ENCODE results near the gene MYOD1. TPM values are rescaled to one million over a fixed set of nuclear protein-coding genes. Genes with fewer than 3 reads are reported as not detected.
A peak's percentile ranks its signal among the peaks of the same experiment; 100 is the strongest.

The MYOD1 gene
- 398 and 510 TPM in 2 replicates for total RNA-seq
- 97.5 TPM for polyA plus RNA-seq (2012)

- DNase-seq (ENCODE audit: low read depth): peak; percentile 98
These were observed at the start of gene MYOD1 for GRCh38 chr11:17719028-17719937. TSS of gene MYOD1 (plus strand) at chr11:17719571. CDS start at chr11:17719783, 212 bp downstream.

GRCh38 chr11:17672469-17672868, 46.9 kb upstream of the MYOD1 start:
- DNase-seq (ENCODE audit: low read depth): peak; percentile 89

- DNase-seq (ENCODE audit: low read depth): peak; percentile 77
These were observed 45.4 kb upstream of the MYOD1 start for GRCh38 chr11:17673951-17674350.

GRCh38 chr11:17682848-17683247, 36.5 kb upstream of the MYOD1 start:
- no peak for DNase-seq (ENCODE audit: low read depth)

GRCh38 chr11:17683377-17684161, 35.8 kb upstream of the MYOD1 start:
- peak; percentile 87 for DNase-seq (ENCODE audit: low read depth)

- DNase-seq (ENCODE audit: low read depth): no peak
These were observed 34.8 kb upstream of the MYOD1 start for GRCh38 chr11:17684550-17684949.

- peak; percentile 92 for DNase-seq (ENCODE audit: low read depth)
These were observed 33.0 kb upstream of the MYOD1 start for GRCh38 chr11:17686231-17686980.

GRCh38 chr11:17687946-17688670, 31.3 kb upstream of the MYOD1 start:
- peak; percentile 99 for DNase-seq (ENCODE audit: low read depth)

GRCh38 chr11:17691550-17691949, 27.8 kb upstream of the MYOD1 start:
- DNase-seq (ENCODE audit: low read depth): peak; percentile 67

- peak; percentile 67 for DNase-seq (ENCODE audit: low read depth)
These were observed 27.4 kb upstream of the MYOD1 start for GRCh38 chr11:17691976-17692375.

GRCh38 chr11:17692931-17693330, 26.4 kb upstream of the MYOD1 start:
- DNase-seq (ENCODE audit: low read depth): peak; percentile 91

GRCh38 chr11:17693531-17693930, 25.8 kb upstream of the MYOD1 start:
- peak; percentile 72 for DNase-seq (ENCODE audit: low read depth)

- peak; percentile 93 for DNase-seq (ENCODE audit: low read depth)
These were observed 24.8 kb upstream of the MYOD1 start for GRCh38 chr11:17694494-17695110.

GRCh38 chr11:17695454-17696441, 23.6 kb upstream of the MYOD1 start:
- peak; percentile 94 for DNase-seq (ENCODE audit: low read depth)

- peak; percentile 87 for DNase-seq (ENCODE audit: low read depth)
These were observed 22.6 kb upstream of the MYOD1 start for GRCh38 chr11:17696741-17697140.

GRCh38 chr11:17697175-17697949, 22.0 kb upstream of the MYOD1 start:
- peak; percentile 95 for DNase-seq (ENCODE audit: low read depth)

- DNase-seq (ENCODE audit: low read depth): peak; percentile 99
These were observed 19.9 kb upstream of the MYOD1 start for GRCh38 chr11:17699147-17700114.
